IMR-90 (cell line): ENCODE measurements around the gene CHN2. TPM values are rescaled to one million over a fixed set of nuclear protein-coding genes. Genes with fewer than 3 reads are reported as not detected.

Experiments used
- ATAC-seq: fragments of 200-7000 bp; cut with Tn5 transposase; 2 replicates; pipeline ENCODE4 v1.9.1; 2020; ENCODE audit warnings: low read depth, mild to moderate bottlenecking, moderate library complexity
- BruUV-seq: library from RNA; stranded (reverse); fragments of 400-500 nt; replicated peaks from 2 replicates; lab custom pipeline; 2021; lab: Mats Ljungman, UMichigan
- CTCF ChIA-PET: fragments of 300-600 bp; formaldehyde crosslinking; extraction: SDS; loops from one replicate; lab custom pipeline; 2021; ENCODE audit warnings: antibody characterized with exemption; lab: Yijun Ruan, JAX
- POLR2A ChIA-PET: fragments of 300-600 bp; sonication (Branson Sonifier 250); formaldehyde crosslinking; loops from one replicate; lab custom pipeline; 2022; ENCODE audit warnings: antibody characterized with exemption; ENCODE audit not compliant: unreplicated experiment; lab: Charles Lee
- DNase-seq: peaks from one replicate; pipeline ENCODE4 v3.0.0; 2013
- H2AFZ ChIP-seq: replicated peaks from 2 replicates; pipeline ENCODE3; 2013; ENCODE audit warnings: low read length, mild to moderate bottlenecking; ENCODE audit not compliant: poor library complexity
- H2AK5ac ChIP-seq: 2 replicates; pipeline ENCODE4 v1.6.1; 2013; ENCODE audit warnings: low read depth, low read length, inconsistent platforms
- H2AK9ac ChIP-seq: replicated peaks from 2 replicates; pipeline ENCODE3; 2013; ENCODE audit warnings: mild to moderate bottlenecking, low read depth, low read length, moderate library complexity; ENCODE audit not compliant: poor library complexity
- H2BK120ac ChIP-seq: 2 replicates; pipeline ENCODE4 v1.6.1; 2013; ENCODE audit warnings: low read depth, low read length, inconsistent platforms
- H2BK15ac ChIP-seq: 3 replicates; pipeline ENCODE4 v1.6.1; 2013; ENCODE audit warnings: low read depth, low read length, inconsistent platforms
- H2BK20ac ChIP-seq: 2 replicates; pipeline ENCODE4 v1.6.1; 2013; ENCODE audit warnings: low read depth, mild to moderate bottlenecking, inconsistent platforms, low read length, moderate library complexity
- H2BK5ac ChIP-seq: 2 replicates; pipeline ENCODE4 v1.6.1; 2013; ENCODE audit warnings: mild to moderate bottlenecking, low read depth, low read length, inconsistent platforms; ENCODE audit not compliant: poor library complexity, severe bottlenecking
- H3K14ac ChIP-seq: replicated peaks from 2 replicates; pipeline ENCODE4 v1.6.1; 2013; ENCODE audit warnings: low read depth, low read length, inconsistent platforms
- H3K18ac ChIP-seq: 2 replicates; pipeline ENCODE4 v1.6.1; 2013; ENCODE audit warnings: low read depth, low read length, control low read depth
- H3K23ac ChIP-seq: 2 replicates; pipeline ENCODE4 v1.6.1; 2013; ENCODE audit warnings: low read depth, low read length, inconsistent platforms
- H3K27ac ChIP-seq: 2 replicates; pipeline ENCODE4 v1.5.1; 2013; ENCODE audit warnings: mild to moderate bottlenecking, control low read depth, low read length; ENCODE audit not compliant: insufficient read depth
- H3K27me3 ChIP-seq: 2 replicates; pipeline ENCODE4 v1.6.1; 2013; ENCODE audit warnings: low read length; ENCODE audit not compliant: control insufficient read depth, insufficient read depth
- H3K36me3 ChIP-seq: 2 replicates; pipeline ENCODE4 v1.6.1; 2013; ENCODE audit warnings: low read length, mixed read lengths; ENCODE audit not compliant: control insufficient read depth, insufficient read depth
- H3K4ac ChIP-seq: 2 replicates; pipeline ENCODE4 v1.6.1; 2013; ENCODE audit warnings: low read depth, low read length, inconsistent platforms
- H3K4me1 ChIP-seq: 2 replicates; pipeline ENCODE4 v1.6.1; 2013; ENCODE audit warnings: low read length, mixed read lengths; ENCODE audit not compliant: control insufficient read depth, insufficient read depth
- H3K4me2 ChIP-seq: 2 replicates; pipeline ENCODE4 v1.6.1; 2013; ENCODE audit warnings: low read depth, mild to moderate bottlenecking, control low read depth, low read length, moderate library complexity
- H3K4me3 ChIP-seq: 2 replicates; pipeline ENCODE4 v1.5.1; 2013; ENCODE audit warnings: low read depth, mild to moderate bottlenecking, control low read depth, low read length, moderate library complexity; ENCODE audit not compliant: insufficient read depth
- H3K56ac ChIP-seq: 2 replicates; pipeline ENCODE4 v1.6.1; 2013; ENCODE audit warnings: low read length, inconsistent platforms; ENCODE audit not compliant: insufficient read depth; ENCODE audit errors: extremely low read depth
- H3K79me1 ChIP-seq, 2 experiments: 2 replicates each; pipeline ENCODE4 v1.6.1; 2013; ENCODE audit warnings: low read length in 2 of 2, inconsistent platforms in 1 of 2, low read depth in 1 of 2
- H3K9ac ChIP-seq: 2 replicates; pipeline ENCODE4 v1.6.1; 2013; ENCODE audit warnings: low read depth, low read length, control low read depth
- H3K9me1 ChIP-seq: 2 replicates; pipeline ENCODE4 v1.6.1; 2013; ENCODE audit warnings: low read length, inconsistent platforms; ENCODE audit not compliant: insufficient read depth
- H3K9me3 ChIP-seq: 2 replicates; pipeline ENCODE4 v1.6.1; 2013; ENCODE audit warnings: low read length; ENCODE audit not compliant: control insufficient read depth, insufficient read depth
- H4K20me1 ChIP-seq: 2 replicates; pipeline ENCODE4 v1.6.1; 2013; ENCODE audit warnings: low read length, inconsistent platforms; ENCODE audit not compliant: insufficient read depth
- H4K5ac ChIP-seq: 2 replicates; pipeline ENCODE4 v1.6.1; 2013; ENCODE audit warnings: mild to moderate bottlenecking, low read depth, low read length, control low read depth
- H4K8ac ChIP-seq, 2 experiments: 2 replicates each; pipeline ENCODE4 v1.6.1; 2013; ENCODE audit warnings: low read depth in 2 of 2, low read length in 2 of 2, control low read depth in 1 of 2, inconsistent platforms in 1 of 2
- H4K91ac ChIP-seq: 2 replicates; pipeline ENCODE4 v1.6.1; 2013; ENCODE audit warnings: low read depth, low read length, inconsistent platforms; ENCODE audit not compliant: insufficient read depth
- CEBPB ChIP-seq: IDR thresholded peaks from 2 replicates; pipeline ENCODE4 v1.6.1; 2012; ENCODE audit warnings: low read depth, low read length, improper control_type of control experiment
- CHD1 ChIP-seq: IDR thresholded peaks from 2 replicates; pipeline ENCODE4 v1.6.1; 2012; ENCODE audit warnings: low read depth, low read length, improper control_type of control experiment
- CTCF ChIP-seq: conservative IDR thresholded peaks from 2 replicates; pipeline ENCODE4 v1.5.1; 2012; ENCODE audit warnings: mild to moderate bottlenecking, low read depth, low read length, improper control_type of control experiment
- NFE2L2 ChIP-seq: fragments of 150-350 bp; IDR thresholded peaks from 2 replicates; pipeline ENCODE4 v1.6.1; 2016; ENCODE audit warnings: low read depth, mild to moderate bottlenecking, low read length
- RAD21 ChIP-seq: IDR thresholded peaks from 2 replicates; pipeline ENCODE4 v1.6.1; 2012; ENCODE audit warnings: low read length, improper control_type of control experiment
- RCOR1 ChIP-seq: IDR thresholded peaks from 2 replicates; pipeline ENCODE4 v1.6.1; 2012; ENCODE audit warnings: mild to moderate bottlenecking, low read length, improper control_type of control experiment; ENCODE audit not compliant: insufficient replicate concordance
- RFX5 ChIP-seq: IDR thresholded peaks from 2 replicates; pipeline ENCODE4 v1.8.0; 2012; ENCODE audit warnings: low read depth, mild to moderate bottlenecking, low read length, moderate library complexity
- SMC3 ChIP-seq: fragments of 150-350 bp; IDR thresholded peaks from 2 replicates; pipeline ENCODE4 v1.6.1; 2016; ENCODE audit warnings: low read depth, mild to moderate bottlenecking, antibody characterized with exemption, low read length, moderate library complexity
- USF2 ChIP-seq: fragments of 150-350 bp; IDR thresholded peaks from 2 replicates; pipeline ENCODE4 v1.6.1; 2017; ENCODE audit warnings: mild to moderate bottlenecking, antibody characterized with exemption, low read length, low read depth
- WGBS, 2 experiments: methylation state at CpG; one replicate each; pipeline versions ENCODE4 v1.1.5 to v1.1.7; 2013; ENCODE audit warnings: missing lambda C conversion rate in 2 of 2; ENCODE audit not compliant: insufficient read length in 1 of 2; ENCODE audit errors: extremely low coverage in 2 of 2; 5-methylcytosine and 5-hydroxymethylcytosine counted together
- dilution Hi-C: fragments of 300-500 bp; cut with HindIII; formaldehyde crosslinking; loops from one replicate; pipeline ENCODE4 v1.14.3; 2018; ENCODE audit warnings: low sequenced_read_pairs; ENCODE audit not compliant: unreplicated experiment
- in situ Hi-C: fragments of 300-500 bp; cut with MboI; formaldehyde crosslinking; loops from 3 replicates; pipeline ENCODE4 v1.14.3; 2019; ENCODE audit warnings: low sequenced_read_pairs, inconsistent platforms, mixed read lengths
- intact Hi-C: fragments of 100-400 bp; cut with micrococcal nuclease; formaldehyde crosslinking; loops from 2 replicates; pipeline ENCODE4 v1.10.0; 2022
- polyA plus RNA-seq, 3 experiments: library from polyadenylated mRNA; depleted of rRNA; stranded (reverse); fragments of >200 nt; gene quantifications; 2 replicates each; pipeline ENCODE4 v1.2.3, GENCODE V29; 2012; ENCODE audit warnings: low replicate concordance in 1 of 3
- total RNA-seq: library from RNA; depleted of rRNA; stranded (reverse); fragments of >200 nt; gene quantifications from 2 replicates; pipeline ENCODE4 v1.2.3, GENCODE V29; 2012

Gene CHN2
- total and polyA plus RNA-seq, 2 of the 4 experiments (the other 2 are of a cell fraction), result not detected

- H2BK20ac ChIP-seq, result no peak overlapping the region
- H2AK5ac ChIP-seq, result no peak overlapping the region
- H4K20me1 ChIP-seq, result no peaks in the 10 kb centered on the region
- no peaks in the 10 kb centered on the region for H3K4me1 ChIP-seq
- no peaks in the 10 kb centered on the region for H3K9me3 ChIP-seq
- peaks cover 22% of the 10 kb centered on the region for H3K27me3 ChIP-seq
- no peak overlapping the region for H4K5ac ChIP-seq
- no peak overlapping the region for H3K9ac ChIP-seq
- H3K56ac ChIP-seq, result no peak overlapping the region
- no peak overlapping the region for H2BK15ac ChIP-seq
- no peak overlapping the region for H2AFZ ChIP-seq
- H3K4ac ChIP-seq, result no peak overlapping the region
- no peak overlapping the region for H4K91ac ChIP-seq
- in situ Hi-C loops (no loop called here), dilution Hi-C loops (no loop called here), intact Hi-C loops (no loop called here)
- no peak overlapping the region for H2BK120ac ChIP-seq
- no CpG with 5 or more reads among the region's 4 CpGs for WGBS, 2 experiments
- no peak overlapping the region for H4K8ac ChIP-seq
- no peak overlapping the region for H3K18ac ChIP-seq
- no peak overlapping the region for H3K14ac ChIP-seq
- no peaks in the 10 kb centered on the region for H3K9me1 ChIP-seq
- no peak for TF ChIP-seq CHD1
- TF ChIP-seq RAD21, result no peak
- TF ChIP-seq RFX5, result no peak
- no peak for TF ChIP-seq NFE2L2
- no peak for TF ChIP-seq RCOR1
- no peak for TF ChIP-seq USF2
- no peak for TF ChIP-seq SMC3
- TF ChIP-seq CTCF, result no peak
- TF ChIP-seq CEBPB, result no peak
- no peak overlapping the region for H2BK5ac ChIP-seq
- no peaks in the 10 kb centered on the region for H3K79me1 ChIP-seq
- ATAC-seq, result no peak
- no peak overlapping the region for H2AK9ac ChIP-seq
- H3K36me3 ChIP-seq, result no peaks in the 10 kb centered on the region
- no TSS peak for BruUV-seq
- H3K27ac ChIP-seq, result no peak overlapping the region
- ChIA-PET POLR2A (no interaction called here), CTCF (interaction anchor here (1.0 kb wide), 1 partner anchor 9 kb away, joined by 3 read pairs; no protein-coding TSS in a partner anchor)
- no peak for DNase-seq
- no peak overlapping the region for H3K23ac ChIP-seq
- no peak overlapping the region for H3K4me2 ChIP-seq
- no peak overlapping the region for H3K4me3 ChIP-seq
Measured at GRCh38 chr7:29147821-29148220, 46.8 kb upstream of the CHN2 start.
